OCI-LY7 (cell line): ENCODE measurements around the gene MLLT10. TPM values are rescaled to one million over a fixed set of nuclear protein-coding genes. Genes with fewer than 3 reads are reported as not detected.
"Not testable (repeated sequence)": the region's sequence is repeated elsewhere in the genome, so short reads cannot be mapped to it uniquely, and the experiment has no call there.

Experiments used
- BruUV-seq: library from RNA; stranded (reverse); fragments of 400-500 nt; replicated peaks from 2 replicates; lab custom pipeline; 2021; lab: Mats Ljungman, UMichigan
- CTCF ChIA-PET: fragments of 300-600 bp; sonication (Branson Sonifier 250); formaldehyde crosslinking; loops from one replicate; lab custom pipeline; 2022; ENCODE audit warnings: antibody characterized with exemption; ENCODE audit not compliant: unreplicated experiment; lab: Charles Lee
- POLR2A ChIA-PET: fragments of 300-600 bp; sonication (Branson Sonifier 250); formaldehyde crosslinking; loops from one replicate; lab custom pipeline; 2022; ENCODE audit warnings: antibody characterized with exemption; lab: Charles Lee
- DNase-seq: peaks from one replicate; pipeline ENCODE4 v3.0.0-alpha.2; 2015; ENCODE audit warnings: low spot score
- H2AFZ ChIP-seq: fragments of 200-600 bp; sonication (generic), shearing (Covaris generic); 2 replicates; pipeline ENCODE4 v1.6.1; 2014; ENCODE audit warnings: mild to moderate bottlenecking, antibody characterized with exemption, low read length, moderate library complexity
- H3K27ac ChIP-seq: fragments of 200-600 bp; sonication (generic); 2 replicates; pipeline ENCODE4 v1.5.1; 2014; ENCODE audit warnings: mixed run types, low read depth, mild to moderate bottlenecking, moderate library complexity, low read length, inconsistent platforms; ENCODE audit not compliant: poor library complexity, severe bottlenecking
- H3K36me3 ChIP-seq: fragments of 200-600 bp; sonication (generic); 2 replicates; pipeline ENCODE4 v1.6.1; 2014; ENCODE audit warnings: mild to moderate bottlenecking, antibody characterized with exemption, low read length, moderate library complexity, mixed read lengths; ENCODE audit not compliant: insufficient read depth
- H3K4me1 ChIP-seq: fragments of 200-600 bp; sonication (generic); 2 replicates; pipeline ENCODE4 v1.5.1; 2014; ENCODE audit warnings: mild to moderate bottlenecking, low read length; ENCODE audit not compliant: insufficient read depth, poor library complexity, severe bottlenecking
- H3K4me2 ChIP-seq: fragments of 200-600 bp; sonication (generic); 2 replicates; pipeline ENCODE4 v1.6.1; 2014; ENCODE audit warnings: mild to moderate bottlenecking, low read length
- H3K4me3 ChIP-seq: fragments of 200-600 bp; sonication (generic); 2 replicates; pipeline ENCODE4 v1.5.1; 2014; ENCODE audit warnings: mild to moderate bottlenecking, low read depth, low read length; ENCODE audit not compliant: poor library complexity, severe bottlenecking
- H3K79me2 ChIP-seq: fragments of 200-600 bp; sonication (generic); 2 replicates; pipeline ENCODE4 v1.6.1; 2016; ENCODE audit warnings: low read depth, mild to moderate bottlenecking, low read length, moderate library complexity, mixed read lengths; ENCODE audit not compliant: insufficient read depth
- H3K9me2 ChIP-seq: fragments of 200-600 bp; sonication (generic); 2 replicates; pipeline ENCODE4 v1.6.1; 2016; ENCODE audit warnings: mild to moderate bottlenecking, low read length, mixed read lengths; ENCODE audit not compliant: insufficient read depth
- H3K9me3 ChIP-seq: fragments of 200-600 bp; sonication (generic); 2 replicates; pipeline ENCODE4 v1.6.1; 2014; ENCODE audit warnings: mild to moderate bottlenecking, mixed run types, low read length, mixed read lengths
- H4K20me1 ChIP-seq: fragments of 200-600 bp; sonication (generic); 2 replicates; pipeline ENCODE4 v1.6.1; 2014; ENCODE audit warnings: mild to moderate bottlenecking, antibody characterized with exemption, low read length, moderate library complexity, mixed read lengths; ENCODE audit not compliant: insufficient read depth
- EZH2phosphoT487 ChIP-seq: fragments of 200-600 bp; sonication (generic); IDR thresholded peaks from 2 replicates; pipeline ENCODE4 v1.6.1; 2018; ENCODE audit warnings: low read depth, borderline replicate concordance, mild to moderate bottlenecking, mixed run types, antibody characterized with exemption, low read length, moderate library complexity, mixed read lengths
- intact Hi-C: fragments of 100-400 bp; cut with micrococcal nuclease; formaldehyde crosslinking; loops from one replicate; pipeline ENCODE4 v1.10.0; 2022; ENCODE audit not compliant: unreplicated experiment
- total RNA-seq, 2 experiments: library from RNA; depleted of rRNA in 1 of 2; stranded (reverse); fragments of >200 nt in 1 of 2; shearing (Covaris generic) in 1 of 2; gene quantifications; 2 replicates each; pipeline ENCODE4 v1.2.3, GENCODE V29; 2014 to 2022
- TF ChIP-seq, protein P1 (sequence below): fragments of 200-600 bp; sonication (generic); conservative IDR thresholded peaks from 2 replicates; pipeline ENCODE4 v1.5.1; 2014; ENCODE audit warnings: mild to moderate bottlenecking, antibody characterized with exemption, low read length, moderate library complexity, mixed read lengths

MLLT10 gene
- total RNA-seq, 2 experiments from 2014 or later = 68.4 to 74.0 TPM

DNA sequence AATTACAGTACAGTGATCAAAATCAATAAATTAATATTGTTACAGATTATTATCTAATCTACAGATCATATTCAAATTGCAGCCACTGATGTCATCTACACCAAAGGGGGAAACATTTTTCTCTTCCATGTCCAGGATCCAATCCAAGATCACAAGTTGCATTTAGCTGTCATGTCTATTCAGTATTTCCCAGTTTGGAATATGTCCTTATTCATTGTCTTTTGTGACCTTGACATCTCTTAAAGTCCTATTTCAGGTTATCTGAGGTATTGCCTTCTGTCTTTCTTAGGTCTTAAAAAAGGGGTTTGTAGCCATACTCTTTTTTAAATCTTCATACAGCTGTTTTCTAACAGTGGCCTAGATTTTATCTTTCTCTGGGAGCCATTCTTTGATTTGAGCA lies 93.3 kb downstream of the MLLT10 start:
- H3K4me2 ChIP-seq = no peak overlapping the region
- no peaks in the 10 kb centered on the region for H3K4me1 ChIP-seq
- H3K27ac ChIP-seq = no peak overlapping the region
- no peaks in the 10 kb centered on the region for H3K79me2 ChIP-seq
- H3K9me2 ChIP-seq = no peaks in the 10 kb centered on the region
- H3K9me3 ChIP-seq = no peaks in the 10 kb centered on the region
- intact Hi-C loops = no loop called here
- POLR2A ChIA-PET = interaction anchor here (0.6 to 0.9 kb wide), 2 partner anchors 59 to 63 kb away, joined by 3 to 5 read pairs; no protein-coding TSS in a partner anchor
- H2AFZ ChIP-seq = no peak overlapping the region
- no peaks in the 10 kb centered on the region for H4K20me1 ChIP-seq
- H3K4me3 ChIP-seq = no peak overlapping the region
- CTCF ChIA-PET = no interaction called here
- H3K36me3 ChIP-seq = peaks cover 80% of the 10 kb centered on the region
- no peak for DNase-seq
- TF ChIP-seq, protein P1, sequence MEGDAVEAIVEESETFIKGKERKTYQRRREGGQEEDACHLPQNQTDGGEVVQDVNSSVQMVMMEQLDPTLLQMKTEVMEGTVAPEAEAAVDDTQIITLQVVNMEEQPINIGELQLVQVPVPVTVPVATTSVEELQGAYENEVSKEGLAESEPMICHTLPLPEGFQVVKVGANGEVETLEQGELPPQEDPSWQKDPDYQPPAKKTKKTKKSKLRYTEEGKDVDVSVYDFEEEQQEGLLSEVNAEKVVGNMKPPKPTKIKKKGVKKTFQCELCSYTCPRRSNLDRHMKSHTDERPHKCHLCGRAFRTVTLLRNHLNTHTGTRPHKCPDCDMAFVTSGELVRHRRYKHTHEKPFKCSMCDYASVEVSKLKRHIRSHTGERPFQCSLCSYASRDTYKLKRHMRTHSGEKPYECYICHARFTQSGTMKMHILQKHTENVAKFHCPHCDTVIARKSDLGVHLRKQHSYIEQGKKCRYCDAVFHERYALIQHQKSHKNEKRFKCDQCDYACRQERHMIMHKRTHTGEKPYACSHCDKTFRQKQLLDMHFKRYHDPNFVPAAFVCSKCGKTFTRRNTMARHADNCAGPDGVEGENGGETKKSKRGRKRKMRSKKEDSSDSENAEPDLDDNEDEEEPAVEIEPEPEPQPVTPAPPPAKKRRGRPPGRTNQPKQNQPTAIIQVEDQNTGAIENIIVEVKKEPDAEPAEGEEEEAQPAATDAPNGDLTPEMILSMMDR = no peak
- no peak for TF ChIP-seq EZH2phosphoT487
- no TSS peak for BruUV-seq

DNA sequence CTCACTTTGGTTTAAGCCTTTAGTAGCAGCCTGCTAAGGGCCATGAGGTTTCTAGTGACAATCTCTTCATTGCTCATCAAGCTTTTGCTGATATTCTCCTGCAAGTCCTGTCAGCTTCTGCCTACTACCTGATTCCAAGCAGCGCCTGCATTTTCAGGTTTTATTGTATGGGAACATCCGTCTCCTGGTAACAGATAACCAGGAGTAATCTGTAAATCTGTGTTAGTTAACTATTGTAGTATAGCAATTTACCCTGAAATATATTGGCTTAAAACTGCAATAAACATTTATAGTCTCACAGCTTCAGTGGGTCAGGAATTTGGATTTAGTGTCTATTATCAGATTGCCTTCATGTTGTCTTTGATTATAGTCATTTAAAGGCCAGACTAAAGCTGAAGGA lies 94.0 kb downstream of the MLLT10 start:
- intact Hi-C loops = no loop called here
- no peak overlapping the region for H3K4me2 ChIP-seq
- no peaks in the 10 kb centered on the region for H4K20me1 ChIP-seq
- H3K4me1 ChIP-seq = no peaks in the 10 kb centered on the region
- H2AFZ ChIP-seq = no peak overlapping the region
- H3K36me3 ChIP-seq = peaks cover 78% of the 10 kb centered on the region
- H3K9me3 ChIP-seq = no peaks in the 10 kb centered on the region
- TF ChIP-seq, protein P1 = no peak
- TF ChIP-seq EZH2phosphoT487 = no peak
- H3K79me2 ChIP-seq = no peaks in the 10 kb centered on the region
- POLR2A ChIA-PET = interaction anchor here (0.5 to 0.9 kb wide), 3 partner anchors 14 to 89 kb away, joined by 3 to 4 read pairs (median 3); no protein-coding TSS in a partner anchor
- H3K4me3 ChIP-seq = no peak overlapping the region
- H3K9me2 ChIP-seq = no peaks in the 10 kb centered on the region
- CTCF ChIA-PET = no interaction called here
- no TSS peak for BruUV-seq
- H3K27ac ChIP-seq = no peak overlapping the region
- DNase-seq = no peak

DNA sequence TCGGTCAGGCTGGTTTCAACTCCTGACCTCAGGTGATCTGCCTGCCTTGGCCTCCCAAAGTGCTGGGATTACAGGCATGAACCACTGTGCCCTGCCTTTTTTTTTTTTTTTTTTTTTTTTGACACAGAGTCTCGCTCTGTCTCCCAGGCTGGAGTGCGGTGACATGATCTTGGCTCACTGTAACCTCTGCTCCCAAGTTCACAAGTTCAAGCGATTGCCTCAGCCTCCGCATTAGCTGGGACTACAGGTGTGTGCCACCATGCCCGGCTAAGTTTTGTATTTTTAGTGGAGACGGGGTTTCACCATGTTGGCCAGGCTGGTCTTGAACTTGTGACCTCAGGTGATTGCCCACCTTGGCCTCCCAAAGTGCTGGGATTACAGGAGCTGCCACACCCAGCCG lies 94.6 kb downstream of the MLLT10 start:
- CTCF ChIA-PET, H3K4me3 ChIP-seq, H2AFZ ChIP-seq, DNase-seq, BruUV-seq, H3K27ac ChIP-seq, H3K4me2 ChIP-seq, H4K20me1 ChIP-seq, H3K9me3 ChIP-seq, POLR2A ChIA-PET, intact Hi-C loops, H3K4me1 ChIP-seq, H3K79me2 ChIP-seq, H3K9me2 ChIP-seq: not testable (repeated sequence)
- peaks cover 80% of the 10 kb centered on the region for H3K36me3 ChIP-seq
